GM12874 (cell line): ENCODE results near the gene FYN.

Source experiments
- CTCF ChIP-seq: IDR thresholded peaks from 2 replicates; pipeline ENCODE4 v1.5.1; 2011; ENCODE audit warnings: low read depth, mild to moderate bottlenecking, control low read depth, low read length, moderate library complexity; ENCODE audit not compliant: insufficient read depth

The FYN gene

GRCh38 chr6:111824608-111825337 lies 48.5 kb downstream of the FYN start:
- TF ChIP-seq CTCF = no peak

- no peak for TF ChIP-seq CTCF
Measured at GRCh38 chr6:111823831-111824607, 49.2 kb downstream of the FYN start.

DNA sequence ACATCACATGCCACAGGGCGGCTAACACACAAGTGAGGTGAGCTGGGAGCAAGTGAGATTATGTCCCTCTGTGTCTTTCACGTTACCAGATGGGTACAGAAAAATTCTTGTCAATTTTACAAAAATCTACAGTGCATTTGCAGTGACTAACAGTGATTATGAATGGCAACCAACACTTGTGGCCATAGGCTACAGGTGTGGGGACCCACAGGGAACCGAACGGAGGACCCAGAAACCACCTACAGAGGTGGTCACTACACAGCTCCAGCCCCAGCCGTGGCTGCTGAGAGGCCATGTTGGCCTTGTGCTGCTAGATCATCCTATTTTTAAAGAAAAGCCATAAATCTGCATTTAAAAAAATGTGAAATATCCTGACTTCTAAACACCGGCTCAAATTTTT lies 50.2 kb downstream of the FYN start:
- TF ChIP-seq CTCF = no peak

- no peak for TF ChIP-seq CTCF
Measured at GRCh38 chr6:111819458-111819857, 53.8 kb downstream of the FYN start.

DNA sequence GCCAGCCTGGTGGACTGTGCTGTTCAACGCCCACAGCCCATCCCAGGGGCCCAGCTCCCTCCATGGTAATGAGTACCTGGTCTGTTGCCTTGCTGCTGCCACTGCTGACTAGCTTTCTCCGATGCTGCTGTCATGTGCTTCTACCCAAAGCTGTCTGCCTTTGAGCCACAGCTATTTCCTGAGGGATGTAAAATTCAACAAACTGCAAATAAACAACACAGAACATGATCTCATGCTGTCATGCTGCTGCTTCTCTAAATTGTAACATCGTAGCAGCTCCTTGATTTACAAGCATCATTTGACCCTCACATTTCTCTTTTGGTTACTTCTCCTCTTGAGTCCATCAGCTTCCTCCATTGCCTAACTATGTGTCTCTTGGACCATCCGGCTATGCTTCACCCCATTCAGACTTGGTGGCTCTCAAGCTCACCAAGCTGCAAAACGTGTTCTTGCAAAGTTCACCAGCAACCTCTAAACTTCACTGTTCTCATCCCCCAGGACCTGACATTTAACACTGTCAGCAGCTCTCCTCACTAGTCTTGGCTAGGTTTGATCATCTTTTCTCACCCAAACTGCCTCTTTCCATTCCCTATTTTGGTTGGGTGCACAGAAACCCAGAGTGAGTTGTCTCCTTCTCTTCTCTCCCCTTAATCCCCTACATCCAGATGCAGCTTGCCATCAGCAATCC lies 54.6 kb downstream of the FYN start:
- no peak for TF ChIP-seq CTCF

DNA sequence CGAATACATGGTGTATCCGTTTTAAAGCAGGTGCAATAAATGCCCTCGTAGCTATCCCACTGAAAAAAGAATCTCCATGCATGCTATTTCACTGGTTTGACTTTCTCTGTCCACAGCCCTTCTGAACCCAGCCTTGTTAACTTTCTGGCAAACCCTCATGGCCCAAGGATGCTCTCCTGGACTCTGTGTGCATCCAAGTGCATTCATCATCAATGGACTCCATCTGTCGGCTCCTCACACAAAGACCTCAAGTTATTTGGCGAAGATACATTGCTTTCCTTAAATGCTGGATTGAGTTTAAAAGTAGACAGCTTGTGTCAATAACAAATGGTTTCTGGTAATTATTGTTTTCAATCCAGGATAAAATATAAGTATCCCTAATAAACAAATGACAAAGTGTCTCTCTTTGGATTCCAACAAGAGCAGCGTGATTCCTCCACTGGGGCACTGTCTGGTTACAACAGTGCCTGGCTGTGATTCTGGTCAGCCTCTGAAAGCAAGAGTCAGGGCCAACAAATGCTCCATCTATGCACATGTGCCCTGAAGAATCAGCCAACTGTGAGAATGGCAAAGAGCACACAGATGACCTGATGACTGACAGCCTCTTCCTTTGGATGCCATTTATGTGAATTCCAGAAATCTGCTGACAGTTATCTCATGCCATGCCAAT lies 55.7 kb downstream of the FYN start:
- no peak for TF ChIP-seq CTCF
